ENCODE measurements around the gene PPP1R16B.
A peak's percentile ranks its signal among the peaks of the same experiment; 100 is the strongest.

Gene PPP1R16B

DNA sequence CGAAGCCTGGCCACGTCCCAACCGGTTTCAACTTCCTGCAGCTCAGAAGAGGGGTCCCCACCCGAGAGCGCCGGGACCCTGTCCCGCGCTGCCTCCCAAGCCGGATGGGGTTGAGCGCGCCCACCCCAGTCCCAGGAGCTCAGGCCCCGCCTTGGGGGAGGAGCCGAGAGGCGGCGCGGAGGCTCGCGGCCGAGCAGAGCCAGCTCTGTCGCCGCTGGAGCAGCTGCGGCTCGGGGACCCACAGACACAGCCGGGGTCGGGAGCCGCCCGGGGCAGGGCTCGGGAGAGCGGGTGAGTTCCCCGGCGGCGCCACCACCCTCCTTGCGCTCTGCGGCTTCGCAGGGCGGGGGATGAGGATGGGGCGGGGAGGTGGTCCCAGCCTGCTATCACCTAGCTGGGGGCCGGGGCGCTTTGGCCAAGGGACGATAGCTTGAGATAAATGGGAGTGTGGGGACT lies at the start of gene PPP1R16B:
PPP1R16B (plus strand) TSS at position 196 of the 456 bp plus-strand sequence. CDS start 30,229 bp downstream, outside the sequence.
- no peak for DNase-seq

DNA sequence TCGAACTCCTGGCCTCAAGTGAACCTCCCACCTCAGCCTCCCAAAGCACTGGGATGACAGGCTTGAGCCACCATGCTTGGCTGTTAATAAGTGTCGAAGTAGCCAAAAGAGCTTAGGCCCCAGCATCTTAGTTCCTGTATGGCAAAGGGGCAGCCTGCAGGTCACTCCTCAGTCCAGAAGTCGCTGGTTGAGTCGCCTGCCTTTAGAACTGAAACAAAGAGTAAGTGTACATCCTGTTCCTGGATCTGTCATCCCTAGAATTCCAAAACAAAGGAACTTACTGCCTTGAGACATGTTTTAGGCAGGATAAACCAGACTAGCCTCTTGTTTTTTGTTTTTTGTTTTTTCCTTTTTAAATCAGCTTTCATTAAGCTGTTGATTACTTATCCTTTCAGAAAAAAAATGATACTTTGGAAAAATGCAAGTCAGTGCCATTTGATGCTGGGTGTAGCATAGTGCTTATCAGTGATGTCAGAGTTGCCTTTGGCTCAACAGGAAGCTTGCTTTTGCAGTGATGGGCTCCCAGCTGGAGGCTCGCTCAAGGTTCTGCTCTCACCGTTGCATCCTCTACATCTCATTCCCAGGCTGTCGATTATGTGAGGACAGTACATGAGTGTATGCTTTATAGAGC lies 48.2 kb upstream of the PPP1R16B start:
- DNase-seq: no peak

DNA sequence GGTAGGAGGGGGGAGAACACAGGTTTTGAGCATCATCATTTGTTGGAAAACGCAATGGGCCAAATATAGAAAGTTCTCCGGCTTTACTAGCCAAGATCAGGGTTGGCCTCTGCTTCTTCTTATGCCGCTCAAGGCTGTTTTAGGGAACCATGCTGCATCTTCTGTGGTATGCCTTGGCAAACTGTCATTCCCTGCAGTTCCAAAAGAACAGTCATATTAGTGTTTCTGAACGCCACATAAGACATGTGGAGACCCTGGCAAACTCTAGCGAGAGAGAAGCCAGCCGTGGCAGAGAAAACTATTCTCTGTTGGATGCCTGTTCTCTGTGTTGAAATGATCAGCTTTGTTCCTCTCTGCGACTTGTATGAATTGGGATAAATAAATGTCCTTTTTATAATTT lies 46.4 kb upstream of the PPP1R16B start:
- no peak for DNase-seq

- no peak for DNase-seq
These were observed 44.5 kb upstream of the PPP1R16B start for GRCh38 chr20:38760978-38761377.

DNA sequence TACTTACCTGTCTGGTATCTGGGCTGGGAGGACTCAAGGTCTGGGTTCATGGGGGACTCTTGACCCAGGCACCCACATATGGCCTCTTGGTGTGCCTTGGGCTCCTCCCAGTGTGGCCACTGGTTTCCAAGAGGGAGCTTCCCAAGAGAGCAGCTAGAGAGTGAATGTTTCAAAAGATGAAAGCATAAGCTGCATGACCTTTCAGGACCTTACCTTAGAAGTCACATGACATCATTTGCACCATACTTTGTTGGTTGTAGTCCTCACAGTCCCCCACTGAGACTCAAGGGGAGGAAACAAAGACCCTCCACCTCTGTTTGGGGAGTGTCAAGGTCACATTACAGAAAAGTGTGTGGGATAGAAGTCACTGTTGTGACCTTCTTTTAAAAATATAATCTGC lies 43.3 kb upstream of the PPP1R16B start:
- no peak for DNase-seq

DNA sequence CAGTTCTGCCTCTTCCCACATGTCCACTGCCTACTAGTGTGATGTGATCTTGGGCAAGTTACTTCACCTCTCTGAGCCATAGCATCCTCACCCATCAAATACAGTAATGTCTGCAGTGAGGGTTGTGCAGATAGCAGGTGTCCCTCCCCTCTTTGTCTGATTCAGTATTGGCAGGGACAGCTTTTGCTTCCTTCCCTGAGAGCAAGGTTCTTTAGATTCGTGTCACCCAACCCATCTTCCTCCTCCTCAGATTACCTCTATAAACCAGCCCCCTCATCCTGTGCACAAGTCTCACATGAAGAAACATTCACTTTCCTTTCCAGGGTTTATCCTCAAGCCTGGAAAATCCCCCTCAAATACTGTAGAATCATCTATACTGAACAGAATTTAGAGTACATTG lies 41.9 kb upstream of the PPP1R16B start:
- no peak for DNase-seq

GRCh38 chr20:38764567-38765318 lies 40.8 kb upstream of the PPP1R16B start:
- DNase-seq: peak; percentile 81

DNA sequence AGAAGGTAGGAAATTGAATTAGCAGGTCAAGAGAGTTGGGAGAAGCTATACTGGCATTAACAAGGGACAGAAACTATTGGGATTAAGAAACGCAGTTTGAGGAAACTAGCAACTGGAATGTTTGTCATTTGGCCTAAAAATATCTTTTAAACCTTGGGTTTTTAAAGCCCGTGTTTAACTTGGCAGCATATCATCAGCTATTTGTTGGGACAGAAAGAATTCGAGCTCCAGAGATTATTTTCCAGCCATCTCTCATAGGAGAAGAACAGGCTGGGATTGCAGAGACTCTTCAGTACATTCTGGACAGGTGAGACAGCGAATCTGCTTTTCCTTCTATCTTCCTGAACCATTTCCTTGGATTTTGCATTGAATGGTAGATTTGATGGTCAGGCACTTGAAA lies 39.4 kb upstream of the PPP1R16B start:
- no peak for DNase-seq

- no peak for DNase-seq
These were observed 35.9 kb upstream of the PPP1R16B start for GRCh38 chr20:38769376-38770295.

DNA sequence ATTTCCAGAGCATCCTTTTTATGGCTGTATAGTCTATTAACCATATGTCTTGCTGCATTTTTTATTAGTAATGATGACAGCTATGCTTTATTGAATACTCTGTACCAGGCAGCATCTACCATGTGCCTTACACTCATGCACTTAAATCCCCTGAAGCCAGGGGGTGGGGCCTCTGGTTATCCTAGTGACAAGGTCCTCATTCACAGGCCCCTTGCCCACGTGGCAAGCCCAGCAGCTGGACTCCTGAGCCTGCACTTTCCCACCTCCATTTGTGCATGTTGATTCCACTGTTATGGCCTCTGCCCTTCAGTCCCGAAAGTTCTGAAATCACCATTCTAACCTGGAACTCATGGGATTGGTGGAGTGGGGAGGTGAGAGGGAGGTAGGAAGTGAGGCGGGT lies 35.0 kb upstream of the PPP1R16B start:
- no peak for DNase-seq

DNA sequence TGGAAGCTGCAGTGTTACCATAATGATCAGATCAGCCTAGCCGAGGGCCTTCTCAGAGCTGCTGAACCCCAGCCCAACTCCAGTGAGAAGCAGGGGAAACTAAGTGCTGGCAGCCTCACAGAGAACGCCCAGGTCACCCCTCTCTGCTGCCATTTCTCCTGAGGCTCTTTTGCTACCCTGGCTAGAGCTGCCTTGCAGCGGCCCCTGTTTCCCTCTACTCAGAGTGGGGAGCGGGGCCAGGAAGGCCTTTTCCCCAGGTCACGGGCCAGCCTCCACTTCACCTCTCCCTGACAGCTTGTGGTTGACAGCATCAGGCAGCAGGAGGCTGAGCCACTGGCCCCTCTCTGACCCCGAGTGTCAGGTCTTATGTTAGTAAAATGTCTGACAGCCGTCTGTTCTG lies 34.5 kb upstream of the PPP1R16B start:
- no peak for DNase-seq

- DNase-seq: no peak
These were observed 33.9 kb upstream of the PPP1R16B start for GRCh38 chr20:38771621-38772020.

GRCh38 chr20:38774167-38774566 lies 31.3 kb upstream of the PPP1R16B start:
- DNase-seq: no peak

GRCh38 chr20:38776363-38776762 lies 29.1 kb upstream of the PPP1R16B start:
- DNase-seq: no peak

DNA sequence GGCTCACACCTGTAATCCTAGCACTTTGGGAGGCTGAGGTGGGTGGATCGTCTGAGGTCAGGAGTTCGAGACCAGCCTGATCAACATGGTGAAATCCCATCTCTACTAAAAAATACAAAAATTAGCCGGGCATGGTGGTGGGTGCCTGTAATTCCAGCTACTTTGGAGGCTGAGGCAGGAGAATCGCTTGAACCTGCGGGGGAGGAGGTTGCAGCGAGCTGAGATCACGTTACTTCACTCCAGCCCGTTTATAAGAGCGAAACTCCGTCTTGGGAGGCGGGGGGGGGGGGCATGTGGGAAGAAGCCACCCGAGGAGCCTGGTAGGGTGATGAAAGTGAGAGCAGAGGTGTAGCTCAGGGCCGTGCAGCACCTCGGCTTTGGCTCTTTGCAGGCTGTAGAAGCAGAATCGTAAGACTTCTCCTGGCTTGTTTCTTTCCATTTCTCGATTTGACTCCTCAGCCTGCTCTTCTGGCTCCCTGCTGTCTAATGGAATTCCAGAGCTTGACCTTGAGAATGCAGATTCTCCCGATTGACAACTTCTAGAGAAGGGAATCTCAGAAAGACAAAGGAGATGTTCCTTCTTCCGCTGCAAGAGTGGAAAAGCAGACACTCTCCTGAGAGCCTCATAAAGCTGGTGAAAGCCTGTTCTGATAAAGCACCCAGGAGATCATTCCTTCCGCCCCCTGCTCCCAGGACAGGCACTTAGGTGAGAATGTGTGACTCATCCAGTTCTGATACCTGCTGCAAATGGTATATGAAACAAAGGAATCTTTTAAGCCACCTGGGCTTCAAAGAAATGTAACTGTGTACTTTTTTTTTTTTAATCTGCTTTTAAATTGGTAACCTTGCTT lies 26.0 kb upstream of the PPP1R16B start:
- no peak for DNase-seq

DNA sequence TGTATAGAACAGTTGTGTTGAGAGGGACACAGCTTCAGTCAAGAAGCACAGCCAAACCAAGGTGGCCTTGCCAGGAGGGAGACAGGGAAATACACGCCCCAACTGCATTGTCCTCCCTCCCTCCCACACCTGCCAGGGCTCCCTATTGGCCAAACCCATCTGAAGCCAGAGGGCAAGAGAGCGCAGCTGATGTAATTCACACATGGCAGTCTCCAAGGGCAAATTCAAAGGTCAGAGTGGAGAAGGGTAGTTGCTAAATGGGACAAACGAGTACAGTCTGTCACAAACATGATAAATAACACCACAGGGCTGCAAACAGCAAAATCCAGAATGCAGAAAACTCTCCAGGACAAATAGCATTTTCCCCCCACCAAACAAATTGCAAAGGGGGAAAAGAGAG lies 23.2 kb upstream of the PPP1R16B start:
- no peak for DNase-seq

DNA sequence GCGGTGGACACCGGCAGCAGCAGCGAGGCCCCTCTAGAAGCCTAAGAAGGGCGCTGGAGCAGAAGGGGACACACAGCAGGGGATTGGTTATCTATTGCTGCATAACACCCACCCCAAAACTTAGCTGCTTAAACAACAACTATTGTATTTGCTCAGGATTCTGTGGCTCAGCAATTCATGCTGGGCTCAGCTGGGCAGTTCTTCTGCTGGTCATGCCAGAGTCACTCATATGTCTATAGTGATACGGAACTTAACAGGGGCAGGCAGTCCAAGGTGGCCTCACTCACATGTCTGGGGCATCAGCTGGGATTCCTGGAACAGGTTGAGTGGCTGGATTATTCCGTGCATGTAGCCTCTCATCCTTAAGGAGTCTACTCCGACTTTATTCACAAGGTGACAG lies 17.6 kb upstream of the PPP1R16B start:
- DNase-seq: no peak

GRCh38 chr20:38789503-38790199 lies 15.8 kb upstream of the PPP1R16B start:
- peak; percentile 13 for DNase-seq

- peak; percentile 7 for DNase-seq
These were observed 15.1 kb upstream of the PPP1R16B start for GRCh38 chr20:38790200-38791053.

DNA sequence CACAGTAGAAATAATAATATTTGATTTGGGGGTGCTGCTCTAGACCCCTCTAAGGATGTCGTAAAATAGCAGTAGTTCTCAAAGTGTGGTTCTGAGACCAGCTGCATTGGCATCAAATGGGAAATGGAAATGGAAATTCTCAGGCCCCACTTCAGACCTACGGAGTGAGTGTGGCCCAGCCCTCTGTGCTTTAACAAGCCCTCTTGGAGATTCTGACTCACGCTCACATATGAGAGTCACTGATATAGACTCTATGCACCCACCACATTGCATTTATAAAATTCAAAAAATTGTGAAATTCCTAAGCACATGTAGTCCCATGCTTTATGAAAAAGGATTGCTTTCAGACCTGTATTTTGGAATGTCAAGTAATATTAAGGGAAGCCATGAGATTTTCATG lies 14.2 kb upstream of the PPP1R16B start:
- no peak for DNase-seq

GRCh38 chr20:38791940-38792339 lies 13.6 kb upstream of the PPP1R16B start:
- DNase-seq: no peak

Measured in fibroblast of upper back skin (primary cell).